Activated CD4-positive, alpha-beta T cell treated with anti-CD3 and anti-CD28 coated beads, Interleukin-2, amount 50 U/mL, for 48 hours (primary cell): Measurements from ENCODE around the gene LATS1.
"Not testable (repeated sequence)": the region's sequence is repeated elsewhere in the genome, so short reads cannot be mapped to it uniquely, and the experiment has no call there.

Experiments used
- DNase-seq, 2 experiments: peaks; one replicate each; pipeline ENCODE4 v3.0.0-alpha.2; 2020

Gene LATS1

GRCh38 chr6:149727793-149728498 is 10.0 kb upstream of the LATS1 start:
- no peak for DNase-seq

GRCh38 chr6:149725785-149726184 is 7.9 kb upstream of the LATS1 start:
- DNase-seq: no peak

- peak in 1 of 2 experiments; percentile 36 for DNase-seq
These were observed 6.0 kb upstream of the LATS1 start for GRCh38 chr6:149723771-149724417.

GRCh38 chr6:149723262-149723661 is 5.4 kb upstream of the LATS1 start:
- DNase-seq: no peak

- DNase-seq: no peak
These were observed 1.6 kb upstream of the LATS1 start for GRCh38 chr6:149719531-149719930.

- no peak for DNase-seq
These were observed 680 bp downstream of the LATS1 start for GRCh38 chr6:149717255-149717587.

GRCh38 chr6:149716181-149716963 is 1.5 kb downstream of the LATS1 start:
- no peak for DNase-seq

GRCh38 chr6:149714442-149714841 is 3.5 kb downstream of the LATS1 start:
- DNase-seq: no peak

- DNase-seq: no peak
These were observed 6.2 kb downstream of the LATS1 start for GRCh38 chr6:149711711-149712110.

GRCh38 chr6:149701714-149702113 is 16.2 kb downstream of the LATS1 start:
- no peak for DNase-seq

GRCh38 chr6:149699150-149699549 is 18.8 kb downstream of the LATS1 start:
- no peak for DNase-seq

- DNase-seq: no peak
These were observed 19.7 kb downstream of the LATS1 start for GRCh38 chr6:149698175-149698574.

GRCh38 chr6:149696901-149697300 is 21.0 kb downstream of the LATS1 start:
- no peak for DNase-seq

- DNase-seq: no peak
These were observed 23.0 kb downstream of the LATS1 start for GRCh38 chr6:149694921-149695320.

- no peak for DNase-seq
These were observed 26.7 kb downstream of the LATS1 start for GRCh38 chr6:149691201-149691600.

- DNase-seq: no peak
These were observed 31.7 kb downstream of the LATS1 start for GRCh38 chr6:149686230-149686629.

GRCh38 chr6:149683256-149683859 is 34.5 kb downstream of the LATS1 start:
- no peak for DNase-seq

- not testable (repeated sequence) for DNase-seq
These were observed 36.1 kb downstream of the LATS1 start for GRCh38 chr6:149681845-149682244.

- DNase-seq: no peak
These were observed 36.7 kb downstream of the LATS1 start for GRCh38 chr6:149681209-149681608.

GRCh38 chr6:149680503-149680902 is 37.4 kb downstream of the LATS1 start:
- no peak for DNase-seq

- DNase-seq: not testable (repeated sequence)
These were observed 45.6 kb downstream of the LATS1 start for GRCh38 chr6:149672265-149672664.

- no peak for DNase-seq
These were observed 57.9 kb downstream of the LATS1 start for GRCh38 chr6:149660028-149660427.

GRCh38 chr6:149657441-149657840 is 60.5 kb downstream of the LATS1 start:
- DNase-seq: no peak

GRCh38 chr6:149651056-149651455 is 66.8 kb downstream of the LATS1 start:
- no peak for DNase-seq
